Neural cell (in vitro differentiated cells): Measurements from ENCODE around the gene B3GALT6. TPM values are rescaled to one million over a fixed set of nuclear protein-coding genes. Genes with fewer than 3 reads are reported as not detected.

ENCODE experiments used
- H2AFZ ChIP-seq: fragments of 200-600, 300-800 bp; sonication (generic), shearing (Covaris generic); 2 replicates; pipeline ENCODE4 v1.6.0; 2014; ENCODE audit warnings: low read depth, mild to moderate bottlenecking, antibody characterized with exemption, low read length, moderate library complexity
- H3F3A ChIP-seq: fragments of 200-600 bp; shearing (Covaris generic); 2 replicates; pipeline ENCODE4 v1.6.1; 2016; ENCODE audit warnings: mild to moderate bottlenecking, moderate library complexity, mixed read lengths, antibody characterized with exemption, low read length; ENCODE audit not compliant: insufficient read depth, poor library complexity, severe bottlenecking
- H3K27ac ChIP-seq: fragments of 200-600, 300-800 bp; sonication (generic), shearing (Covaris generic); 2 replicates; pipeline ENCODE4 v1.5.1; 2014; ENCODE audit warnings: mild to moderate bottlenecking, low read length, moderate library complexity
- H3K27me3 ChIP-seq: fragments of 300-800, 200-600 bp; sonication (generic), shearing (Covaris generic); 2 replicates; pipeline ENCODE4 v1.6.0; 2014; ENCODE audit warnings: mild to moderate bottlenecking, low read depth, low read length, moderate library complexity; ENCODE audit not compliant: insufficient read depth
- H3K36me3 ChIP-seq: fragments of 300-800, 200-600 bp; sonication (generic), shearing (Covaris generic); 2 replicates; pipeline ENCODE4 v1.5.1; 2014; ENCODE audit warnings: mild to moderate bottlenecking, antibody characterized with exemption, low read length, moderate library complexity; ENCODE audit not compliant: insufficient read depth
- H3K4me2 ChIP-seq: fragments of 300-800, 200-600 bp; sonication (generic), shearing (Covaris generic); 2 replicates; pipeline ENCODE4 v1.6.0; 2014; ENCODE audit warnings: mild to moderate bottlenecking, low read length
- H3K4me3 ChIP-seq: fragments of 300-800, 200-600 bp; sonication (generic), shearing (Covaris generic); 2 replicates; pipeline ENCODE4 v1.5.1; 2014; ENCODE audit warnings: mild to moderate bottlenecking, low read length, moderate library complexity
- H3K79me2 ChIP-seq: fragments of 200-600 bp; shearing (Covaris generic); replicated peaks from 2 replicates; pipeline ENCODE4 v1.6.0; 2014; ENCODE audit warnings: mild to moderate bottlenecking, low read length, moderate library complexity; ENCODE audit not compliant: insufficient read depth
- H3K9ac ChIP-seq: fragments of 300-800, 200-600 bp; sonication (generic), shearing (Covaris generic); 2 replicates; pipeline ENCODE4 v1.6.1; 2016; ENCODE audit warnings: mild to moderate bottlenecking, low read length, mixed read lengths
- H3K9me2 ChIP-seq: fragments of 200-600 bp; shearing (Covaris generic); 2 replicates; pipeline ENCODE4 v1.6.1; 2016; ENCODE audit warnings: mild to moderate bottlenecking, low read length, mixed read lengths; ENCODE audit not compliant: insufficient read depth
- H3K9me3 ChIP-seq: fragments of 200-600, 300-800 bp; sonication (generic), shearing (Covaris generic); 2 replicates; pipeline ENCODE4 v1.6.1; 2016; ENCODE audit warnings: mild to moderate bottlenecking, mixed run types, low read length, moderate library complexity, mixed read lengths
- H4K20me1 ChIP-seq: fragments of 200-600 bp; shearing (Covaris generic); 2 replicates; pipeline ENCODE4 v1.6.1; 2016; ENCODE audit warnings: mild to moderate bottlenecking, mixed run types; ENCODE audit not compliant: insufficient read depth
- EP300 ChIP-seq: fragments of 450-650 bp; conservative IDR thresholded peaks from 2 replicates; pipeline ENCODE4 v1.6.1; 2014; ENCODE audit warnings: antibody characterized with exemption, mild to moderate bottlenecking, moderate library complexity; ENCODE audit not compliant: poor library complexity, severe bottlenecking
- EZH2 ChIP-seq: fragments of 200-600, 300-800 bp; shearing (Covaris generic), sonication (generic); IDR thresholded peaks from 2 replicates; pipeline ENCODE4 v1.6.1; 2014; ENCODE audit warnings: antibody characterized with exemption, low read length, borderline replicate concordance, mild to moderate bottlenecking; ENCODE audit not compliant: insufficient read depth, poor library complexity, severe bottlenecking
- MXI1 ChIP-seq: fragments of 450-650 bp; conservative IDR thresholded peaks from 2 replicates; pipeline ENCODE4 v1.6.1; 2014; ENCODE audit warnings: antibody characterized with exemption, mild to moderate bottlenecking; ENCODE audit not compliant: poor library complexity, severe bottlenecking
- POLR2AphosphoS5 ChIP-seq: IDR thresholded peaks from 2 replicates; pipeline ENCODE4 v1.6.1; 2012
- RAD21 ChIP-seq: fragments of 450-650 bp; conservative IDR thresholded peaks from 2 replicates; pipeline ENCODE4 v1.6.1; 2014; ENCODE audit warnings: antibody characterized with exemption, mild to moderate bottlenecking, moderate library complexity
- SMC3 ChIP-seq: fragments of 450-650 bp; conservative IDR thresholded peaks from 2 replicates; pipeline ENCODE4 v1.6.1; 2014; ENCODE audit warnings: antibody characterized with exemption, mild to moderate bottlenecking, moderate library complexity; ENCODE audit not compliant: poor library complexity
- TAF1 ChIP-seq: IDR thresholded peaks from 2 replicates; pipeline ENCODE4 v1.6.1; 2012; ENCODE audit warnings: low read depth
- polyA plus RNA-seq: library from polyadenylated mRNA; depleted of rRNA; stranded (reverse); fragments of >200 nt; gene quantifications from 2 replicates; pipeline ENCODE4 v1.2.3, GENCODE V29; 2014
- TF ChIP-seq, protein P1 (sequence below): IDR thresholded peaks from 2 replicates; pipeline ENCODE4 v1.6.1; 2012; ENCODE audit warnings: borderline replicate concordance

B3GALT6 gene
- polyA plus RNA-seq, 1 donor from 2014 or later = 46.5 TPM

DNA sequence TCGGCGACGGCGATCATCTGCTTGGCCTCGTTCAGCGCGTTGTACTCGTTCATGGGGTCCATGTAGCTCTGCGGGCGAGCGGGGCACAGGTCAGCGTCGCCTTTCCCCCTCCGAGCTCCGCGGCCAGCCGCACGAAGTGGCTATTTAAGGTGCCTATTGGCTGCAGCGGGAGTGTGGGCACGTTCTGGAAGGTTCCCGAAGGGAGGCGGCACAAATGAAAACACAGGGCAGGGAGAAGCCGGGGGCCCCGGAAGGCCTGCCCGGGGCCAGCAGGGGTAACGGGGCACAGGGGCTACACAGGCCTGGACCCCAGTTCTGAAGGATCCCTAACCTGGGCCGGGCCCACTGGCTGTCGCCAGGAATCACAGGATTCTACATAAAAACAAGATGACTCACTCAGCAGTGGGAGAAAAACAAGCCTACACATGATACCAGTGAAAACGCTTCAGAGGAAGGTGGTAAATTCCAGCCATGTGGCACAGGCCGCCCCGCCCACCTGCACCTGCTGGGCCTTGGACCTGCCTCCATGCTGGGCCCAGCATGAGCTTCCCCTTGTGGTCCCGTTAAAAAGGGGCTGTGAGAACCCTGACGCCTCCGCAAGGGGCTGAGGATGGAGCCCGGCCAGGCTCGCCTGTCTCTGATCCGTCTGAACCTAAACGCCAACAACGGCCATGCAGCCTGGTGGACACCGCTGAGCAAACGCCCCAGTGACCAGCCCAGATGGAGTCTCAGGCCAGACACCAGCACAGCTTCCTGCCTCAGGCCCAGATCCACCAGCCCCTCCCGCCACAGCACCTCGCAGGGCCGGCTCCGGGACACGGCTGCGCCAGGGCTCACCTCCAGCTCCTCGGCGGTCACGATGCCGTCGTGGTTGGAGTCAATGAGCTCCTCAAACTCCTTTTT, 14.2 kb upstream of the B3GALT6 start:
- H3K4me3 ChIP-seq = no peak overlapping the region
- no peaks in the 10 kb centered on the region for H3K79me2 ChIP-seq
- no peaks in the 10 kb centered on the region for H3K36me3 ChIP-seq
- H3K27me3 ChIP-seq = no peaks in the 10 kb centered on the region
- H3K4me2 ChIP-seq = no peak overlapping the region
- H3F3A ChIP-seq = no peaks in the 10 kb centered on the region
- H4K20me1 ChIP-seq = no peaks in the 10 kb centered on the region
- H3K9ac ChIP-seq = no peak overlapping the region
- no peaks in the 10 kb centered on the region for H3K9me2 ChIP-seq
- no peaks in the 10 kb centered on the region for H3K9me3 ChIP-seq
- TF ChIP-seq RAD21 = no peak
- no peak for TF ChIP-seq MXI1
- TF ChIP-seq, protein P1, sequence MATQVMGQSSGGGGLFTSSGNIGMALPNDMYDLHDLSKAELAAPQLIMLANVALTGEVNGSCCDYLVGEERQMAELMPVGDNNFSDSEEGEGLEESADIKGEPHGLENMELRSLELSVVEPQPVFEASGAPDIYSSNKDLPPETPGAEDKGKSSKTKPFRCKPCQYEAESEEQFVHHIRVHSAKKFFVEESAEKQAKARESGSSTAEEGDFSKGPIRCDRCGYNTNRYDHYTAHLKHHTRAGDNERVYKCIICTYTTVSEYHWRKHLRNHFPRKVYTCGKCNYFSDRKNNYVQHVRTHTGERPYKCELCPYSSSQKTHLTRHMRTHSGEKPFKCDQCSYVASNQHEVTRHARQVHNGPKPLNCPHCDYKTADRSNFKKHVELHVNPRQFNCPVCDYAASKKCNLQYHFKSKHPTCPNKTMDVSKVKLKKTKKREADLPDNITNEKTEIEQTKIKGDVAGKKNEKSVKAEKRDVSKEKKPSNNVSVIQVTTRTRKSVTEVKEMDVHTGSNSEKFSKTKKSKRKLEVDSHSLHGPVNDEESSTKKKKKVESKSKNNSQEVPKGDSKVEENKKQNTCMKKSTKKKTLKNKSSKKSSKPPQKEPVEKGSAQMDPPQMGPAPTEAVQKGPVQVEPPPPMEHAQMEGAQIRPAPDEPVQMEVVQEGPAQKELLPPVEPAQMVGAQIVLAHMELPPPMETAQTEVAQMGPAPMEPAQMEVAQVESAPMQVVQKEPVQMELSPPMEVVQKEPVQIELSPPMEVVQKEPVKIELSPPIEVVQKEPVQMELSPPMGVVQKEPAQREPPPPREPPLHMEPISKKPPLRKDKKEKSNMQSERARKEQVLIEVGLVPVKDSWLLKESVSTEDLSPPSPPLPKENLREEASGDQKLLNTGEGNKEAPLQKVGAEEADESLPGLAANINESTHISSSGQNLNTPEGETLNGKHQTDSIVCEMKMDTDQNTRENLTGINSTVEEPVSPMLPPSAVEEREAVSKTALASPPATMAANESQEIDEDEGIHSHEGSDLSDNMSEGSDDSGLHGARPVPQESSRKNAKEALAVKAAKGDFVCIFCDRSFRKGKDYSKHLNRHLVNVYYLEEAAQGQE = no peak
- TF ChIP-seq SMC3 = no peak
- TF ChIP-seq TAF1 = no peak
- TF ChIP-seq EP300 = no peak
- TF ChIP-seq POLR2AphosphoS5 = no peak
- no peak for TF ChIP-seq EZH2
- no peak overlapping the region for H3K27ac ChIP-seq
- no peak overlapping the region for H2AFZ ChIP-seq

DNA sequence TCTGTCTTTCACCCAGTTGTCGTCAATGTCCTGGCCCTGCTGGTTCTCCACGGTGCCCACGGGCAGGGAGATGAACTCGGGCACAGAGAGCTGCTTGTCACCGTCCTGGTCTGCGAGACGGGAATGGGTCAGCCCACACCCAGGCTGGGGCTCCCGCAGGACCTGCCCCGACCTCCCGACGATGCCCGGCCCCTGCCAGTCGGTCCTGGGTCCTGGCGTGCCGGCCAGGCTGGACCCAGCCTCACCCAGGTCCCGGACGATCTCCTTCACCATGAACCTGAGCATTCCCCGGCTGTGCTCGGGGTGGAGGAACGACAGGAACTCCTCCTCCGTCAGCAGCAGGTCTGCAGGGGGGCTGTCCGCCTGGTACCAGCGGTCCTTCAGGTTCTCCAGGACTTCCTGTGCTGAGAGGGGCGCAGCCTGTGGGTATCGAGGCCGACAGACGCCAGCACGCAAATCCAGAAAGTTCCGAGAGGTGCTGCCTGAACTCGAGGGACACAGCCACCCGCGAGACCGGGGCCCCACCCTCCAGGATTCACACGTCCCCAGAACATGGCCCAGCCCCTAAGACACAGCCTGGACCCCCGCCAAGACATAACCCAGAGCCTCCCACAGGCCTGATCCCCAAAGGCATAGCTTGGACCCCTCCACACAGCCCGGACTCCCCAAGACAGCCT, 13.4 kb upstream of the B3GALT6 start:
- H3K9ac ChIP-seq = no peak overlapping the region
- no peak overlapping the region for H3K27ac ChIP-seq
- TF ChIP-seq POLR2AphosphoS5 = no peak
- no peak for TF ChIP-seq RAD21
- H3K4me2 ChIP-seq = no peak overlapping the region
- H2AFZ ChIP-seq = no peak overlapping the region
- H3K4me3 ChIP-seq = no peak overlapping the region
- no peaks in the 10 kb centered on the region for H3K9me3 ChIP-seq
- no peaks in the 10 kb centered on the region for H4K20me1 ChIP-seq
- H3K36me3 ChIP-seq = no peaks in the 10 kb centered on the region
- no peaks in the 10 kb centered on the region for H3F3A ChIP-seq
- H3K79me2 ChIP-seq = no peaks in the 10 kb centered on the region
- no peaks in the 10 kb centered on the region for H3K27me3 ChIP-seq
- H3K9me2 ChIP-seq = no peaks in the 10 kb centered on the region

DNA sequence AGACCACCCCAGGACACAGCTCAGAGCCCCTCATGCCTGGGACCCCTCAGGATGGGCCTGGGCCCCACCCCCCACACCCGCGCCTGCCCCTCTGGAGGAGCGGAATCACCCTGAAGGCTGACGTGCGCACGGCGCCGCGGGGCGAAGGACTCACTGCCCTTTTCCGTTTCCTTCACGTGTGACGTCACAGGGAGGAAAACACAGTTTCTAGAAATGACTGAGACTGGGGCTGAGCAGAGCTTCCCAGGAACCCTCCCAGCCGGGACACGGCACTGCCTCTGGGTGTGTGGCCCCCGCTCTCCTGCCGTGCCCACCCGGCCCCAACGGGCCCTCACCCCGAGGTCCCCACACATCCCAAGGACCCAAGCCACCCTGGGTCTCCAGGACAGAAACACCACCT, 12.7 kb upstream of the B3GALT6 start:
- no peaks in the 10 kb centered on the region for H3K9me3 ChIP-seq
- H4K20me1 ChIP-seq = no peaks in the 10 kb centered on the region
- no peaks in the 10 kb centered on the region for H3K79me2 ChIP-seq
- TF ChIP-seq EP300 = no peak
- TF ChIP-seq, protein P1 = no peak
- no peaks in the 10 kb centered on the region for H3F3A ChIP-seq
- H3K27ac ChIP-seq = no peak overlapping the region
- no peaks in the 10 kb centered on the region for H3K9me2 ChIP-seq
- H3K9ac ChIP-seq = no peak overlapping the region
- no peaks in the 10 kb centered on the region for H3K27me3 ChIP-seq
- no peak overlapping the region for H2AFZ ChIP-seq
- no peak overlapping the region for H3K4me3 ChIP-seq
- H3K4me2 ChIP-seq = no peak overlapping the region
- no peaks in the 10 kb centered on the region for H3K36me3 ChIP-seq
